ENCODE results near the gene IL27RA.
A peak's percentile ranks its signal among the peaks of the same experiment; 100 is the strongest.

Gene IL27RA

DNA sequence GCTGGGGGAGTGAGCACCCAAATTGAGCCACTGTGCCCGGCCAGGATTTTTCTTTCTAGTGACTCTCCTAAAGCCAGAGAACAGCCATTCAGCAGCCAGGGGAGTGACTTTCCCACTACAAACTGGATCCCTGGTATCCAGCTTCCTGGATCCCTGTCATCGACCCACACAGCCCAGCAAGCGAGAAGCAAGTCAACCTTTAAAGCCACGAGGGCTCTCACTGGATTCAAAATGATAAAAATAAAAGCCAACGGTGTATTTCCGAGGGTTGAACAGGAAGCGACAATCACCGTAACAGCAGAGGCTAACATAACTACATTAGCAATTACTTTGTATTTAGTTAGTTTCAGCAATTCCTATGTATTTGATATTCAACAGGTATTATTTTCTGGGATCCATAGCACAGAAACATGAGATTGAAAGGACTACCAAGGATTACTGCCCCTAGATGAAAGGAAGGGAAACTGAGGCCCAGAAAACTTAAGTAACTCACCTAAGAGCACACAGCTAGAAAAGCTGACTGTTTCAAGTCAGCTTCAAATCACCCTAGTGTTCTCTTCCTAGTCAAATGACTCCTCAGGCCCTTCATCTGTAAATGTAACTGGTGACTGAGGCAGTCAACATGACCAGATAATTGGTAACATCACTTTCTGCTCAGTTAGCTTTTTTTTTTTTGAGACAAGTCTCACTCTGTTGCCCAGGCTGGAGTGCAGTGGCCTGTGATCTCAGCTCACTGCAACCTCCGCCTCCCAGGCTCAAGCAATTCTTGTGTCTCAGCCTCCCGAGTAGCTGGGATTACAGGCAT, 28.1 kb upstream of the IL27RA start:
- no peak for ATAC-seq (ENCODE audit: insufficient read depth, low read depth)
- no peak overlapping the region for H3K4me3 ChIP-seq (ENCODE audit: low read depth in 1 of 2, low read length in 2 of 2)
- no peak overlapping the region for H2AFZ ChIP-seq (ENCODE audit: low read depth, low read length)
- H3K27me3 ChIP-seq (ENCODE audit: insufficient read depth, low read length, poor library complexity), result no peaks in the 10 kb centered on the region
- peaks cover 8% of the 10 kb centered on the region for H3K9me3 ChIP-seq (ENCODE audit: insufficient read depth, low read length, severe bottlenecking)
- peaks cover 46% of the 10 kb centered on the region for H3K4me1 ChIP-seq (ENCODE audit: insufficient read depth, low read length)
- H3K79me2 ChIP-seq (ENCODE audit: insufficient read depth, low read length), result peaks cover 45% of the 10 kb centered on the region
- peaks cover 15% of the 10 kb centered on the region for H3K36me3 ChIP-seq (ENCODE audit: insufficient read depth, low read length)
- H3K9ac ChIP-seq (ENCODE audit: low read depth, low read length), result no peak overlapping the region
- H3K4me2 ChIP-seq (ENCODE audit: insufficient read depth, low read length), result no peak overlapping the region
- no peaks in the 10 kb centered on the region for H4K20me1 ChIP-seq (ENCODE audit: insufficient read depth, low read length)
- H3K27ac ChIP-seq (ENCODE audit: low read length), result peak overlapping the region; percentile 60; the same call in 1 of the 2 replicates
- DNase-seq, result no peak
- TF ChIP-seq EZH2 (IDR thresholded peaks at IDR 0.05; ENCODE audit: borderline replicate concordance, low read depth, low read length, severe bottlenecking), result no peak
- TF ChIP-seq, protein P1, sequence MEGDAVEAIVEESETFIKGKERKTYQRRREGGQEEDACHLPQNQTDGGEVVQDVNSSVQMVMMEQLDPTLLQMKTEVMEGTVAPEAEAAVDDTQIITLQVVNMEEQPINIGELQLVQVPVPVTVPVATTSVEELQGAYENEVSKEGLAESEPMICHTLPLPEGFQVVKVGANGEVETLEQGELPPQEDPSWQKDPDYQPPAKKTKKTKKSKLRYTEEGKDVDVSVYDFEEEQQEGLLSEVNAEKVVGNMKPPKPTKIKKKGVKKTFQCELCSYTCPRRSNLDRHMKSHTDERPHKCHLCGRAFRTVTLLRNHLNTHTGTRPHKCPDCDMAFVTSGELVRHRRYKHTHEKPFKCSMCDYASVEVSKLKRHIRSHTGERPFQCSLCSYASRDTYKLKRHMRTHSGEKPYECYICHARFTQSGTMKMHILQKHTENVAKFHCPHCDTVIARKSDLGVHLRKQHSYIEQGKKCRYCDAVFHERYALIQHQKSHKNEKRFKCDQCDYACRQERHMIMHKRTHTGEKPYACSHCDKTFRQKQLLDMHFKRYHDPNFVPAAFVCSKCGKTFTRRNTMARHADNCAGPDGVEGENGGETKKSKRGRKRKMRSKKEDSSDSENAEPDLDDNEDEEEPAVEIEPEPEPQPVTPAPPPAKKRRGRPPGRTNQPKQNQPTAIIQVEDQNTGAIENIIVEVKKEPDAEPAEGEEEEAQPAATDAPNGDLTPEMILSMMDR (IDR thresholded peaks at IDR 0.05; ENCODE audit: borderline replicate concordance, extremely low read depth, low read length, poor library complexity, severe bottlenecking), result no peak

DNA sequence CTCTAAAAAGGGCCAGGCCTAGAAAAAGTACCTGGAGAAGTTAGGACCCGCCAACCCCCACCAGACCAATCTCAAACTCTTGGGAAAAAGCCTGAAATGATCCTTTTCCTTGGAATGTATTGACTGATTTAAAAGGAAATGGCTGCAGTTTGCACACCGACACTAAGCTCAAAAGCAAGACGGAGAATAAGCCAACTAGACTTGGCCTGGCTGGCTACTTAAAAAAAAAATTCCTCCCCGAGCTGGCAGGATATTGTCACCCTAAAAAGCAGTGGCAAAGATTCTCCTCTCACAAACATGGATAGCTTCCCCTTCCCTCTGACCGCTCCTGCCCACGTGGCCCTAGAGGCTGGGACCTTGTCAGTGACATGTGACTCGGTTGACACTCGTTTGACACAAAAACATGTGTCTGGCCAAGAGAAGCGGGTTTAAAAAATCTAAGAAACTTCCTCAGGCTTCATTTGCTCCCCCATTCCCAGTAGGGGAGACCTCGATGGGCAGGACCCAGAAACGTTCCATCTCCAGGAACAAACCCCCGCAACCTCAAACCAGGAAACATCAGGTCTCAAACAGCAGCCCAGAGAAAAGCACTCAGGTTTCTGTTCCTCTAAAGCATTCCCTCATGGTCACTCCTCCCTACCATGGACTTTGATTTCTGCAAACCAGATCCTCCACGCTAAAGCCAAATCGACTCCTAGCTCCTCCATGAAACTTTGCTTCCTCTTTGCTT, 26.8 kb upstream of the IL27RA start:
- H2AFZ ChIP-seq (ENCODE audit: low read depth, low read length), result no peak overlapping the region
- TF ChIP-seq EZH2 (IDR thresholded peaks at IDR 0.05; ENCODE audit: borderline replicate concordance, low read depth, low read length, severe bottlenecking), result no peak
- TF ChIP-seq, protein P1 (IDR thresholded peaks at IDR 0.05; ENCODE audit: borderline replicate concordance, extremely low read depth, low read length, poor library complexity, severe bottlenecking), result no peak
- peak overlapping the region; percentile 87; the same call in 1 of the 2 replicates for H3K9ac ChIP-seq (ENCODE audit: low read depth, low read length)
- DNase-seq (no peak), ATAC-seq (ENCODE audit: insufficient read depth, low read depth) (no peak)
- no peaks in the 10 kb centered on the region for H3K27me3 ChIP-seq (ENCODE audit: insufficient read depth, low read length, poor library complexity)
- no peaks in the 10 kb centered on the region for H3K9me3 ChIP-seq (ENCODE audit: insufficient read depth, low read length, severe bottlenecking)
- H3K36me3 ChIP-seq (ENCODE audit: insufficient read depth, low read length), result 0 out of 2 replicates have a peak, but pooled peaks cover 6% of the 10 kb centered on the region
- peaks cover 46% of the 10 kb centered on the region for H3K4me1 ChIP-seq (ENCODE audit: insufficient read depth, low read length)
- peaks cover 33% of the 10 kb centered on the region for H3K79me2 ChIP-seq (ENCODE audit: insufficient read depth, low read length)
- peak overlapping the region; percentile 80 for H3K4me2 ChIP-seq (ENCODE audit: insufficient read depth, low read length)
- H3K27ac ChIP-seq (ENCODE audit: low read length), result peak overlapping the region; percentile 9
- H3K4me3 ChIP-seq (ENCODE audit: low read depth in 1 of 2, low read length in 2 of 2), result peak overlapping the region in 1 of 2 experiments; percentile 74; a peak in 2 of 4 replicates
- H4K20me1 ChIP-seq (ENCODE audit: insufficient read depth, low read length), result no peaks in the 10 kb centered on the region

DNA sequence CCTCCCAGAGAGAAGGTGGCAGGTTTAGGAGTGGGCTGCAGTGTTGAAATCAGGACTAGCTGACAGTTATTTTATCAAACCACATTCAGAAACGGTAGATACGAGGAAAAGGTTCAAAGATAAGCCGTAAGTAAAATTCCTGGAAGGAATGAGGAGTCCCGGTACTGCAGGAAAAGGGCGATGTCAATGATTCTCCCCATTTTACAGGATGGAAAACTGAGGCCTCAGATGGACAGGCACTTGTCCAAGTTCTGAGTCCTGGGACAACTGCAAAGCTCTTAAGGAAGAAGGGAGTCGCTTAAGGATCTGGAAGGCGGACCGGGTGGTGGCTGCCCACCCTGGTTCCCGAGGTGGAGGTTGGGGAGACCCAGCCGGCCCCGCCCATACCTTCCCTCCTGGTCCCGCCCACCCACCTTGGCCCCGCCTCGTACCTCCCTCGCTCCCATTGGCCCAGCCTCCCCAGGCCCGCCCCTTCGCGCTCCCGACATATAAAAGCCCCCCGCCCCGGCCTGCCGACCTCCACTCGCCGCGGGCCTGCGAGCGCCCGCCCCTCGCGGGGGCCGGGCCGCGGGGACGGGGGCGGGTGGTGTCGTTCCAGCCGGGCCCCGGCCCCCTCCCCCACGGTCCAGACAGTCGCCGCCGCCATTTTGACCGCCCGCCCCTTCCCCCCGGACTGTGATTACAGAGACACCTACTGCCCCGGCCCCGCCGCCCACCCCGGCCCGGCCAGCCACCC, 26.0 kb upstream of the IL27RA start:
- TF ChIP-seq, protein P1 (IDR thresholded peaks at IDR 0.05; ENCODE audit: borderline replicate concordance, extremely low read depth, low read length, poor library complexity, severe bottlenecking), result no peak
- TF ChIP-seq EZH2 (IDR thresholded peaks at IDR 0.05; ENCODE audit: borderline replicate concordance, low read depth, low read length, severe bottlenecking), result no peak
- Histone ChIP-seq H3K4me3 (ENCODE audit: low read depth in 1 of 2, low read length in 2 of 2) (peak overlapping the region; percentile 70 to 74; a peak in 3 of 4 replicates), H3K9me3 (ENCODE audit: insufficient read depth, low read length, severe bottlenecking) (no peaks in the 10 kb centered on the region), H3K4me1 (ENCODE audit: insufficient read depth, low read length) (peaks cover 46% of the 10 kb centered on the region), H3K4me2 (ENCODE audit: insufficient read depth, low read length) (peak overlapping the region; percentile 80), H2AFZ (ENCODE audit: low read depth, low read length) (peak overlapping the region; percentile 71; the same call in 1 of the 2 replicates), H3K9ac (ENCODE audit: low read depth, low read length) (peak overlapping the region; percentile 87), H3K27me3 (ENCODE audit: insufficient read depth, low read length, poor library complexity) (no peaks in the 10 kb centered on the region), H3K79me2 (ENCODE audit: insufficient read depth, low read length) (peaks cover 26% of the 10 kb centered on the region), H4K20me1 (ENCODE audit: insufficient read depth, low read length) (no peaks in the 10 kb centered on the region), H3K27ac (ENCODE audit: low read length) (peak overlapping the region; percentile 54), H3K36me3 (ENCODE audit: insufficient read depth, low read length) (no peaks in the 10 kb centered on the region)
- ATAC-seq (ENCODE audit: insufficient read depth, low read depth), result peak; percentile 32
- peak; percentile 88 for DNase-seq

All from DND-41 (cell line).